HL-60 (cell line): ENCODE measurements around the gene LRRIQ1.

Experiments
- DNase-seq, 2 experiments: peaks; one replicate each; pipeline ENCODE4 v3.0.0-alpha.2; 2010 to 2020; ENCODE audit warnings: low read depth in 1 of 2, low spot score in 1 of 2
- H3K27ac ChIP-seq: fragments of 250-450 bp; sonication (Bioruptor Pico); replicated peaks from 2 replicates; pipeline ENCODE4 v1.5.1; 2020; ENCODE audit warnings: mild to moderate bottlenecking, moderate library complexity
- H3K27me3 ChIP-seq: fragments of 250-450 bp; sonication (Bioruptor Pico); 2 replicates; pipeline ENCODE4 v1.5.1; 2021; ENCODE audit warnings: mild to moderate bottlenecking, moderate library complexity; ENCODE audit not compliant: insufficient read depth, poor library complexity, severe bottlenecking
- H3K4me3 ChIP-seq: replicated peaks from 2 replicates; pipeline ENCODE4 v1.5.1; 2011; ENCODE audit warnings: mild to moderate bottlenecking, control low read depth, low read length; ENCODE audit not compliant: insufficient read depth
- GABPA ChIP-seq: IDR thresholded peaks from 2 replicates; pipeline ENCODE4 v1.6.1; 2012; ENCODE audit warnings: low read depth
- POLR2AphosphoS5 ChIP-seq: IDR thresholded peaks from 2 replicates; pipeline ENCODE4 v1.6.1; 2012; ENCODE audit warnings: low read depth
- SPI1 ChIP-seq: IDR thresholded peaks from 2 replicates; pipeline ENCODE4 v1.6.1; 2012; ENCODE audit warnings: low read depth, mild to moderate bottlenecking, borderline replicate concordance
- TF ChIP-seq, protein P1 (sequence below): IDR thresholded peaks from 2 replicates; pipeline ENCODE4 v1.6.1; 2012; ENCODE audit warnings: low read depth; ENCODE audit not compliant: insufficient replicate concordance
- TF ChIP-seq, protein P2 (sequence below): IDR thresholded peaks from one replicate; pipeline ENCODE4 v1.5.1; 2011; ENCODE audit warnings: low read length, control low read depth, inconsistent platforms; ENCODE audit not compliant: insufficient read depth

Gene LRRIQ1

DNA sequence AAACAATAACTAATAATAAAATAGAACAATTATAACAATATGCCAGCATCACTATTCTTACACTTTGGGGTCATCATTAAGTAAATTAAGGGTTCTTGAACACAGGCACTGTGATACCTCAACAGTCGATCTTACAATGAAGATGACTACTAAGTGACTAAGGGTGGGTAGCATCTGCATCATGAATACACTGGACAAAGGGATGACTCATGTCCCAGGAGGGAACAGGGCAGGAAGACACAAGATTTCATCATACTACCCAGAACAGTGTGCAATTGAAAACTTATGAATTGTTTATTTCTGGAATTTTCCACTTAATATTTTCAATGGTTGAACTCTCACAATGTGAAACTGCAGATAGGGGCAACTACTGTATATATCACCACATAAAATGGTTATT lies 19.7 kb upstream of the LRRIQ1 start:
- no peak overlapping the region for H3K27ac ChIP-seq
- TF ChIP-seq POLR2AphosphoS5, result no peak
- TF ChIP-seq, protein P1, sequence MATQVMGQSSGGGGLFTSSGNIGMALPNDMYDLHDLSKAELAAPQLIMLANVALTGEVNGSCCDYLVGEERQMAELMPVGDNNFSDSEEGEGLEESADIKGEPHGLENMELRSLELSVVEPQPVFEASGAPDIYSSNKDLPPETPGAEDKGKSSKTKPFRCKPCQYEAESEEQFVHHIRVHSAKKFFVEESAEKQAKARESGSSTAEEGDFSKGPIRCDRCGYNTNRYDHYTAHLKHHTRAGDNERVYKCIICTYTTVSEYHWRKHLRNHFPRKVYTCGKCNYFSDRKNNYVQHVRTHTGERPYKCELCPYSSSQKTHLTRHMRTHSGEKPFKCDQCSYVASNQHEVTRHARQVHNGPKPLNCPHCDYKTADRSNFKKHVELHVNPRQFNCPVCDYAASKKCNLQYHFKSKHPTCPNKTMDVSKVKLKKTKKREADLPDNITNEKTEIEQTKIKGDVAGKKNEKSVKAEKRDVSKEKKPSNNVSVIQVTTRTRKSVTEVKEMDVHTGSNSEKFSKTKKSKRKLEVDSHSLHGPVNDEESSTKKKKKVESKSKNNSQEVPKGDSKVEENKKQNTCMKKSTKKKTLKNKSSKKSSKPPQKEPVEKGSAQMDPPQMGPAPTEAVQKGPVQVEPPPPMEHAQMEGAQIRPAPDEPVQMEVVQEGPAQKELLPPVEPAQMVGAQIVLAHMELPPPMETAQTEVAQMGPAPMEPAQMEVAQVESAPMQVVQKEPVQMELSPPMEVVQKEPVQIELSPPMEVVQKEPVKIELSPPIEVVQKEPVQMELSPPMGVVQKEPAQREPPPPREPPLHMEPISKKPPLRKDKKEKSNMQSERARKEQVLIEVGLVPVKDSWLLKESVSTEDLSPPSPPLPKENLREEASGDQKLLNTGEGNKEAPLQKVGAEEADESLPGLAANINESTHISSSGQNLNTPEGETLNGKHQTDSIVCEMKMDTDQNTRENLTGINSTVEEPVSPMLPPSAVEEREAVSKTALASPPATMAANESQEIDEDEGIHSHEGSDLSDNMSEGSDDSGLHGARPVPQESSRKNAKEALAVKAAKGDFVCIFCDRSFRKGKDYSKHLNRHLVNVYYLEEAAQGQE, result no peak
- TF ChIP-seq, protein P2, sequence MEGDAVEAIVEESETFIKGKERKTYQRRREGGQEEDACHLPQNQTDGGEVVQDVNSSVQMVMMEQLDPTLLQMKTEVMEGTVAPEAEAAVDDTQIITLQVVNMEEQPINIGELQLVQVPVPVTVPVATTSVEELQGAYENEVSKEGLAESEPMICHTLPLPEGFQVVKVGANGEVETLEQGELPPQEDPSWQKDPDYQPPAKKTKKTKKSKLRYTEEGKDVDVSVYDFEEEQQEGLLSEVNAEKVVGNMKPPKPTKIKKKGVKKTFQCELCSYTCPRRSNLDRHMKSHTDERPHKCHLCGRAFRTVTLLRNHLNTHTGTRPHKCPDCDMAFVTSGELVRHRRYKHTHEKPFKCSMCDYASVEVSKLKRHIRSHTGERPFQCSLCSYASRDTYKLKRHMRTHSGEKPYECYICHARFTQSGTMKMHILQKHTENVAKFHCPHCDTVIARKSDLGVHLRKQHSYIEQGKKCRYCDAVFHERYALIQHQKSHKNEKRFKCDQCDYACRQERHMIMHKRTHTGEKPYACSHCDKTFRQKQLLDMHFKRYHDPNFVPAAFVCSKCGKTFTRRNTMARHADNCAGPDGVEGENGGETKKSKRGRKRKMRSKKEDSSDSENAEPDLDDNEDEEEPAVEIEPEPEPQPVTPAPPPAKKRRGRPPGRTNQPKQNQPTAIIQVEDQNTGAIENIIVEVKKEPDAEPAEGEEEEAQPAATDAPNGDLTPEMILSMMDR, result no peak
- TF ChIP-seq GABPA, result no peak
- TF ChIP-seq SPI1, result no peak
- no peak overlapping the region for H3K4me3 ChIP-seq
- no peaks in the 10 kb centered on the region for H3K27me3 ChIP-seq
- DNase-seq, result no peak

DNA sequence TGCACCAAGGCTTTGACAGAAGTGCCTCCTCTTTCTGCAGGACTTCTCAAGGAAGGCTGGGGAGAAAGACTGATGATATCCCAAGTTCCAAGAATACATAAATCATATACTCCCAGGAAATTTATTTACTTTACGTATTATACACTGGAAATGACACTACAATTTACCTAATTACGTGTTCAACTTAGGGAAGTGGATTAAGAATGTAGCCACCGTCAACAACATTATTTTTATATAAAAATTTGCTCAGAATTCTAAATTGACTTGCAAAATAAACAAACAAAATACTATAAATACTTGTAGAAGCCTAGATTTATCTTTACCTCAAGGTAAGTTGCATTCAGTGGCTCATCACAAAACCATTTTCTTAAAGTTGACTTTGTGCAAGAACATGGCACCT lies 19.0 kb upstream of the LRRIQ1 start:
- Histone ChIP-seq H3K27ac (no peak overlapping the region), H3K27me3 (no peaks in the 10 kb centered on the region), H3K4me3 (no peak overlapping the region)
- DNase-seq, result no peak
- TF ChIP-seq SPI1, result no peak
- TF ChIP-seq POLR2AphosphoS5, result no peak
- no peak for TF ChIP-seq GABPA
- TF ChIP-seq, protein P1, result no peak
- TF ChIP-seq, protein P2, result no peak

DNA sequence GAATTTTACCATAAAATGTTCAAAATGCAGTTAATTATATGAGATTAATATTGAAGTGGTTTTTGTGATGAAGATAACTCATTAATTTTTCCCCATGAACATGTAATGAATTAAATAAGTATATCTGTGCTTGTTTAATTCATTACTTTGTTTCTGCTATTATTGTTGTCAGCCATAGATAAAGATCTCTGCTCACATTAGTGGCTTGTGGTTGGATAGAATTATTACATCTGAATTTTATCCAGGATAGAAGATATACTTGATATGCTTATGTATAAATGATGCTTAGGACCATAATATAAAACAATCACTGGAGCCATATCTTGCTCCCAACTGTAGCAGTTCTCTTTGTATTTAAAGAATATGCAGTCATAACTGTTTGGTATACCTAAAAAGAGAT lies 18.5 kb upstream of the LRRIQ1 start:
- TF ChIP-seq SPI1 (no peak), GABPA (no peak), POLR2AphosphoS5 (no peak)
- TF ChIP-seq, protein P2, result no peak
- TF ChIP-seq, protein P1, result no peak
- Histone ChIP-seq H3K27me3 (no peaks in the 10 kb centered on the region), H3K4me3 (no peak overlapping the region), H3K27ac (no peak overlapping the region)
- DNase-seq, result no peak
